ENCODE results near the gene MTREX. TPM values are rescaled to one million over a fixed set of nuclear protein-coding genes. Genes with fewer than 3 reads are reported as not detected.

The MTREX gene
- total and polyA plus RNA-seq, 7 donors, result 11.3 to 76.7 (median 59.0) TPM

DNA sequence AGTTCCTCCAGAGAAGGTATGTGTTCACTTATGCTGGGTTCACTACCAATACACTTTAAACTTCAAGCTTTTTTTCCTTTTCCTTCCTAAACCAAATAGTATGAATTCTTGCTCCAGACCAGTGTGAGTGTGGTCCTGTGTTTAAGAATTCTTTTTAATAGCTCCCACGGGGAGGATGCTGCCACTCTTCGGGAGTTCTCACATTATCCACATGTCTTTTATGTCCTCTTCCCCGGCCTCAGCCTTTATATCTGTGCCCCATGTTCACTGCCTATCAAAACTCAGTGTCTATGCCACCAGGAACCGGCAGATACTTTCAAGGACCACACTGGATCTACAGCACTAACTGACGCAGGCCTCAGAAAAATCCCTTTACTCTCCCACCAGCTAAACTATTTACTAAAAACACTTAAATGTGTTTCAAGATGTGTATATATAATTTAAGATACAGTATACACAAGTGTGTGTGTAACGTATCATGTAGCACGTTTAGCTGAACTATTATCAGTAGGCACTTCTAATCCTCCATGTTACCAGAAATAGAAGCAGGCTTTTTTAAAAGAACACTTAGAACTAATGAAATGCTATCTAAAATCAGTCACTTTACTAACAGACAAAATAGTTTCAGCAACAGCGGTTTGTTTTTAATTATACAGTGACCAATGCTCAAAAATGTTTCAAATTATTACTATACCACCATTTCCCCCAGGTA, 139.0 kb downstream of the MTREX start:
- Histone ChIP-seq H3K4me3 (no peak overlapping the region), H3K9me3 (no peaks in the 10 kb centered on the region), H3K27me3 (no peaks in the 10 kb centered on the region), H3K36me3 (no peaks in the 10 kb centered on the region), H3K4me1 (peaks cover 0 to 85% (median 64%) of the 10 kb centered on the region in 4 donors), H3K27ac (peak overlapping the region; percentile 52 to 82 (median 59))
- intact Hi-C loops (cut with DNase I), result no loop called here
- TF ChIP-seq POLR2AphosphoS5 (IDR thresholded peaks at IDR 0.05), result no peak
- no peak for TF ChIP-seq POLR2A (IDR thresholded peaks at IDR 0.05)
- TF ChIP-seq, protein P1, sequence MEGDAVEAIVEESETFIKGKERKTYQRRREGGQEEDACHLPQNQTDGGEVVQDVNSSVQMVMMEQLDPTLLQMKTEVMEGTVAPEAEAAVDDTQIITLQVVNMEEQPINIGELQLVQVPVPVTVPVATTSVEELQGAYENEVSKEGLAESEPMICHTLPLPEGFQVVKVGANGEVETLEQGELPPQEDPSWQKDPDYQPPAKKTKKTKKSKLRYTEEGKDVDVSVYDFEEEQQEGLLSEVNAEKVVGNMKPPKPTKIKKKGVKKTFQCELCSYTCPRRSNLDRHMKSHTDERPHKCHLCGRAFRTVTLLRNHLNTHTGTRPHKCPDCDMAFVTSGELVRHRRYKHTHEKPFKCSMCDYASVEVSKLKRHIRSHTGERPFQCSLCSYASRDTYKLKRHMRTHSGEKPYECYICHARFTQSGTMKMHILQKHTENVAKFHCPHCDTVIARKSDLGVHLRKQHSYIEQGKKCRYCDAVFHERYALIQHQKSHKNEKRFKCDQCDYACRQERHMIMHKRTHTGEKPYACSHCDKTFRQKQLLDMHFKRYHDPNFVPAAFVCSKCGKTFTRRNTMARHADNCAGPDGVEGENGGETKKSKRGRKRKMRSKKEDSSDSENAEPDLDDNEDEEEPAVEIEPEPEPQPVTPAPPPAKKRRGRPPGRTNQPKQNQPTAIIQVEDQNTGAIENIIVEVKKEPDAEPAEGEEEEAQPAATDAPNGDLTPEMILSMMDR (IDR thresholded peaks at IDR 0.05), result no peak
- TF ChIP-seq EP300 (IDR thresholded peaks at IDR 0.05), result no peak
- no peak for DNase-seq
- 67 to 85% methylated on average over 8 of the region's 8 CpGs for WGBS, 2 donors

DNA sequence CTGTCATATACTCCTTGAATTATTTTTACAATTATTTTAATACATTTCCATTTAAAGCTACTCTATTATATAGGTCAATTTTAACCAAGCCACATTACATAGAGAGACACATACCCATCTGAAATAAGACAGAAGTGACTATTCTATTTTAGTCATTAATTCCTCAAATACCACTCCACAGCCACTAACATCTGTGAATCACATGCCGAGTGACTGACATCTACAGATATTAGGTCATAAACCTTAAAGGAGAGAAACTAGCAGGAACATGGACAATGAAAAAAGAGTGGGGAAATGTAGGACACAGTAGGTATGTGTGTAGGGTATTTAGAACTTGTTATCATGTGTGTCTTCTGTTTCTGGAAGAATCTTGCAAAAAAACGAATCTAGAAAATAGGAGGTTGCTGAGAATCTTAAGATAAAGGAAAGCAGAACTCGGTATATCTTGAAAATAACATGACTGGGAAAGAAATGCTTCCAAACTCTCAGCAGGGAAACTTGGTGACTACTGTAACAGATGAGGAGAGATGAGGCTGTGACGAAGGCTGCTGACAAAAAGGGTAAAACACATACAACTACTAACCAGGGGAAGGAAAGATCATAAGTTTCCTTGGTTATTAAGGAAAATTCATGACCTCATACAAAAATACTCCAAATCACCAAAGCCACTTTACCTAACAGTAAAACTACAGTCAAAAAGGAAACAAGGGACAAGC, 142.4 kb downstream of the MTREX start:
- H3K9me3 ChIP-seq, result no peaks in the 10 kb centered on the region
- peak overlapping the region; percentile 35 to 52 (median 47) for H3K27ac ChIP-seq
- 84 to 86% methylated on average over 4 of the region's 4 CpGs for WGBS, 2 donors
- TF ChIP-seq POLR2AphosphoS5 (IDR thresholded peaks at IDR 0.05) (no peak), POLR2A (IDR thresholded peaks at IDR 0.05) (no peak), EP300 (IDR thresholded peaks at IDR 0.05) (no peak)
- TF ChIP-seq, protein P1 (IDR thresholded peaks at IDR 0.05), result no peak
- DNase-seq, result no peak
- no peak overlapping the region for H3K4me3 ChIP-seq
- H3K27me3 ChIP-seq, result no peaks in the 10 kb centered on the region
- H3K36me3 ChIP-seq, result no peaks in the 10 kb centered on the region
- H3K4me1 ChIP-seq, result peaks cover 0 to 90% (median 64%) of the 10 kb centered on the region in 4 donors
- intact Hi-C loops (cut with DNase I), result no loop called here

DNA sequence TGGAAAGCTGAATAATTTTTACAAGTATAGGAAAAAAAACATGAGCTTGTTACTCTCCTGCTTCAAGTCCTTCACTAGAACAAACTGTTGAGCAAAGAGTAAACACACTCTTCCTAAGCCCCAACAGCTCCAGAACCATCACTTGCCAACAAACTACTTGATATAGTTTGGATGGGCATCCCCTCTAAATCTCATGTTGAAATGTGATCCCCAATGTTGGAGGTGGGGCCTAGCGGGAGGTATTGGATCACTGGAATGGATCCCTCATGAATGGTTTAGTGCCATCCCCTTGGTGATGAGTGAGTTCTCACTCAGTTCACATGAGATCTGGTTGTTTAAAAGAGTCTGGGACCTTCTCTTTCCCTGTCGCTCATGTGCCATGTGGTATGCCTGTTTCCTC, 144.2 kb downstream of the MTREX start:
- H3K36me3 ChIP-seq, result peaks cover 0 to 4% (median 0%) of the 10 kb centered on the region in 4 donors
- no peak overlapping the region for H3K4me3 ChIP-seq
- H3K9me3 ChIP-seq, result no peaks in the 10 kb centered on the region
- H3K27me3 ChIP-seq, result no peaks in the 10 kb centered on the region
- intact Hi-C loops (cut with DNase I), result no loop called here
- H3K27ac ChIP-seq, result peak overlapping the region in 1 of 4 donors; percentile 48
- H3K4me1 ChIP-seq, result peaks cover 0 to 85% (median 57%) of the 10 kb centered on the region in 4 donors
- TF ChIP-seq, protein P1 (IDR thresholded peaks at IDR 0.05), result no peak
- TF ChIP-seq POLR2AphosphoS5 (IDR thresholded peaks at IDR 0.05) (no peak), POLR2A (IDR thresholded peaks at IDR 0.05) (no peak), EP300 (IDR thresholded peaks at IDR 0.05) (no peak)
- no peak for DNase-seq
- WGBS, 2 donors, result 95 to 98% methylated on average over 2 of the region's 2 CpGs

DNA sequence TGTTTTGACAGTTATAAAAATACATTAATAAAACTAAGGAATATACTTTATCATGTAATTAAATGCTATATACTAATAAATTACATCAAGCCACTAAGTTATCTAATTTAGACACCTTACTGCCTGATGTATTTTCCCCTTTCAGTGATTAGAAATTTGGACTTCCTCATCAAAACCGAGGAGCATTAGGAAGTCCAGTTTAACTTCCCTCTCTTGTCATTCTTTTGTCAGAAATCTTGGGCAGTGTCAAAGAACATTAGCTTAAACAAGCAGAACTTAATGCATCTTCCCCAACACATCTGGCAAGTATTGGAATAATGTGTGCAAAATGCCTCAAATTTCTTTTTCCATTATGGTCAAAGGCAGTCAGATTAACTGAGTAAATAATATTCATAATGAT, 145.4 kb downstream of the MTREX start:
- no peak for DNase-seq
- intact Hi-C loops (cut with DNase I), result no loop called here
- Histone ChIP-seq H3K4me3 (no peak overlapping the region), H3K27ac (no peak overlapping the region), H3K9me3 (no peaks in the 10 kb centered on the region), H3K27me3 (no peaks in the 10 kb centered on the region), H3K36me3 (peaks cover 0 to 4% (median 0%) of the 10 kb centered on the region in 4 donors), H3K4me1 (peaks cover 0 to 73% (median 46%) of the 10 kb centered on the region in 4 donors)
- WGBS, 2 donors, result 61 to 76% methylated on average over 1 of the region's 1 CpG
- TF ChIP-seq POLR2A (IDR thresholded peaks at IDR 0.05), result no peak
- no peak for TF ChIP-seq EP300 (IDR thresholded peaks at IDR 0.05)
- no peak for TF ChIP-seq POLR2AphosphoS5 (IDR thresholded peaks at IDR 0.05)
- TF ChIP-seq, protein P1 (IDR thresholded peaks at IDR 0.05), result no peak
